ENCODE measurements around the gene RNF19B.

DNA sequence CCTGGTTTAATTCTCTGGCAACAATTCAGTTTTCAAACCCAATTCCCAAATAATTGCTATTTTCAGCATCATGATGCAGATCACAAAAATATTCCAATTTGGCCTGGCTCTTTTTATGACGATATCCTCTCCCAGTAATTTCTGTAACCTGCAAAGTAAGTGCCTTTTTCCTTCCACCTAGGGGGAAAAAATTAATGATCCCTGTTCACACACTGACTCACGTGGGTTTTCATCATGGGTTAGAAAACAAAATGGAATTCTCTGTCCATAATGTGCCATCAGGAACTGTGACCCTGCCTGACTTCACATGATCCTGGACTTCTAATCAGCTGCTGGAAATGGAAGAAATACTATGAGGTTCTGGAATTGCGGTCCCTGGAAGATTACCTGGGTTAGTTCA, 47.6 kb upstream of the RNF19B start:
- no peak for TF ChIP-seq EP300 (IDR thresholded peaks at IDR 0.05)
- TF ChIP-seq, protein P1, sequence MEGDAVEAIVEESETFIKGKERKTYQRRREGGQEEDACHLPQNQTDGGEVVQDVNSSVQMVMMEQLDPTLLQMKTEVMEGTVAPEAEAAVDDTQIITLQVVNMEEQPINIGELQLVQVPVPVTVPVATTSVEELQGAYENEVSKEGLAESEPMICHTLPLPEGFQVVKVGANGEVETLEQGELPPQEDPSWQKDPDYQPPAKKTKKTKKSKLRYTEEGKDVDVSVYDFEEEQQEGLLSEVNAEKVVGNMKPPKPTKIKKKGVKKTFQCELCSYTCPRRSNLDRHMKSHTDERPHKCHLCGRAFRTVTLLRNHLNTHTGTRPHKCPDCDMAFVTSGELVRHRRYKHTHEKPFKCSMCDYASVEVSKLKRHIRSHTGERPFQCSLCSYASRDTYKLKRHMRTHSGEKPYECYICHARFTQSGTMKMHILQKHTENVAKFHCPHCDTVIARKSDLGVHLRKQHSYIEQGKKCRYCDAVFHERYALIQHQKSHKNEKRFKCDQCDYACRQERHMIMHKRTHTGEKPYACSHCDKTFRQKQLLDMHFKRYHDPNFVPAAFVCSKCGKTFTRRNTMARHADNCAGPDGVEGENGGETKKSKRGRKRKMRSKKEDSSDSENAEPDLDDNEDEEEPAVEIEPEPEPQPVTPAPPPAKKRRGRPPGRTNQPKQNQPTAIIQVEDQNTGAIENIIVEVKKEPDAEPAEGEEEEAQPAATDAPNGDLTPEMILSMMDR (IDR thresholded peaks at IDR 0.05): no peak

Measured in tibial nerve (tissue), 4 donors.